HL-60 (cell line): Measurements from ENCODE around the gene SOCS6.

Source experiments
- DNase-seq, 2 experiments: peaks; one replicate each; pipeline ENCODE4 v3.0.0-alpha.2; 2010 to 2020; ENCODE audit warnings: low read depth in 1 of 2, low spot score in 1 of 2
- H3K27ac ChIP-seq: fragments of 250-450 bp; sonication (Bioruptor Pico); replicated peaks from 2 replicates; pipeline ENCODE4 v1.5.1; 2020; ENCODE audit warnings: mild to moderate bottlenecking, moderate library complexity
- H3K27me3 ChIP-seq: fragments of 250-450 bp; sonication (Bioruptor Pico); 2 replicates; pipeline ENCODE4 v1.5.1; 2021; ENCODE audit warnings: mild to moderate bottlenecking, moderate library complexity; ENCODE audit not compliant: insufficient read depth, poor library complexity, severe bottlenecking
- H3K4me3 ChIP-seq: replicated peaks from 2 replicates; pipeline ENCODE4 v1.5.1; 2011; ENCODE audit warnings: mild to moderate bottlenecking, control low read depth, low read length; ENCODE audit not compliant: insufficient read depth
- GABPA ChIP-seq: IDR thresholded peaks from 2 replicates; pipeline ENCODE4 v1.6.1; 2012; ENCODE audit warnings: low read depth
- POLR2AphosphoS5 ChIP-seq: IDR thresholded peaks from 2 replicates; pipeline ENCODE4 v1.6.1; 2012; ENCODE audit warnings: low read depth
- SPI1 ChIP-seq: IDR thresholded peaks from 2 replicates; pipeline ENCODE4 v1.6.1; 2012; ENCODE audit warnings: low read depth, mild to moderate bottlenecking, borderline replicate concordance
- TF ChIP-seq, protein P1 (sequence below): IDR thresholded peaks from 2 replicates; pipeline ENCODE4 v1.6.1; 2012; ENCODE audit warnings: low read depth; ENCODE audit not compliant: insufficient replicate concordance
- TF ChIP-seq, protein P2 (sequence below): IDR thresholded peaks from one replicate; pipeline ENCODE4 v1.5.1; 2011; ENCODE audit warnings: low read length, control low read depth, inconsistent platforms; ENCODE audit not compliant: insufficient read depth

Gene SOCS6

GRCh38 chr18:70326255-70326654 lies 37.4 kb downstream of the SOCS6 start:
- no peak for DNase-seq
- Histone ChIP-seq H3K27me3 (no peaks in the 10 kb centered on the region), H3K27ac (no peak overlapping the region), H3K4me3 (no peak overlapping the region)
- TF ChIP-seq, protein P1, sequence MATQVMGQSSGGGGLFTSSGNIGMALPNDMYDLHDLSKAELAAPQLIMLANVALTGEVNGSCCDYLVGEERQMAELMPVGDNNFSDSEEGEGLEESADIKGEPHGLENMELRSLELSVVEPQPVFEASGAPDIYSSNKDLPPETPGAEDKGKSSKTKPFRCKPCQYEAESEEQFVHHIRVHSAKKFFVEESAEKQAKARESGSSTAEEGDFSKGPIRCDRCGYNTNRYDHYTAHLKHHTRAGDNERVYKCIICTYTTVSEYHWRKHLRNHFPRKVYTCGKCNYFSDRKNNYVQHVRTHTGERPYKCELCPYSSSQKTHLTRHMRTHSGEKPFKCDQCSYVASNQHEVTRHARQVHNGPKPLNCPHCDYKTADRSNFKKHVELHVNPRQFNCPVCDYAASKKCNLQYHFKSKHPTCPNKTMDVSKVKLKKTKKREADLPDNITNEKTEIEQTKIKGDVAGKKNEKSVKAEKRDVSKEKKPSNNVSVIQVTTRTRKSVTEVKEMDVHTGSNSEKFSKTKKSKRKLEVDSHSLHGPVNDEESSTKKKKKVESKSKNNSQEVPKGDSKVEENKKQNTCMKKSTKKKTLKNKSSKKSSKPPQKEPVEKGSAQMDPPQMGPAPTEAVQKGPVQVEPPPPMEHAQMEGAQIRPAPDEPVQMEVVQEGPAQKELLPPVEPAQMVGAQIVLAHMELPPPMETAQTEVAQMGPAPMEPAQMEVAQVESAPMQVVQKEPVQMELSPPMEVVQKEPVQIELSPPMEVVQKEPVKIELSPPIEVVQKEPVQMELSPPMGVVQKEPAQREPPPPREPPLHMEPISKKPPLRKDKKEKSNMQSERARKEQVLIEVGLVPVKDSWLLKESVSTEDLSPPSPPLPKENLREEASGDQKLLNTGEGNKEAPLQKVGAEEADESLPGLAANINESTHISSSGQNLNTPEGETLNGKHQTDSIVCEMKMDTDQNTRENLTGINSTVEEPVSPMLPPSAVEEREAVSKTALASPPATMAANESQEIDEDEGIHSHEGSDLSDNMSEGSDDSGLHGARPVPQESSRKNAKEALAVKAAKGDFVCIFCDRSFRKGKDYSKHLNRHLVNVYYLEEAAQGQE: no peak
- TF ChIP-seq SPI1: peak; percentile 38; the same call in 1 of the 2 replicates

DNA sequence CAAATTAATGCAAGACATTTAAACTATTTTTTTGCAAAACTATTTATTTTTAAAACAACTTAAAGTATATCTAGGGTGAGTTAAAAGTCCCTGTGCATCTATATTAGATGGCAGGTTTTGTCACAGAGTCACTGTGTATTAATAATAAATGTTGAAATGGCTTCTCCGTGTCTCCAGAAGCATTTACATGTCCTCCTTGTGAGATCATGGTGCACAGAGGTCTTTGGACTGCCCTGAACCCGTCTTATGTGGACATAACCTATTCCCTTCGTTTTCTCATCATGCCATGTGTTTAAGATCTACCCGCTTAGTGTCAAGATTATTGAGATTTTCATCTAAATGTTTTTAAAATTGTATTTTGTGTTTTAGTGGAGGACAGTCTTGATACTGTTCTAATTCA lies 39.3 kb downstream of the SOCS6 start:
- no peak overlapping the region for H3K27ac ChIP-seq
- no peaks in the 10 kb centered on the region for H3K27me3 ChIP-seq
- no peak for DNase-seq
- H3K4me3 ChIP-seq: no peak overlapping the region
- TF ChIP-seq, protein P1: no peak
- TF ChIP-seq SPI1: no peak
- TF ChIP-seq GABPA: no peak
- TF ChIP-seq, protein P2, sequence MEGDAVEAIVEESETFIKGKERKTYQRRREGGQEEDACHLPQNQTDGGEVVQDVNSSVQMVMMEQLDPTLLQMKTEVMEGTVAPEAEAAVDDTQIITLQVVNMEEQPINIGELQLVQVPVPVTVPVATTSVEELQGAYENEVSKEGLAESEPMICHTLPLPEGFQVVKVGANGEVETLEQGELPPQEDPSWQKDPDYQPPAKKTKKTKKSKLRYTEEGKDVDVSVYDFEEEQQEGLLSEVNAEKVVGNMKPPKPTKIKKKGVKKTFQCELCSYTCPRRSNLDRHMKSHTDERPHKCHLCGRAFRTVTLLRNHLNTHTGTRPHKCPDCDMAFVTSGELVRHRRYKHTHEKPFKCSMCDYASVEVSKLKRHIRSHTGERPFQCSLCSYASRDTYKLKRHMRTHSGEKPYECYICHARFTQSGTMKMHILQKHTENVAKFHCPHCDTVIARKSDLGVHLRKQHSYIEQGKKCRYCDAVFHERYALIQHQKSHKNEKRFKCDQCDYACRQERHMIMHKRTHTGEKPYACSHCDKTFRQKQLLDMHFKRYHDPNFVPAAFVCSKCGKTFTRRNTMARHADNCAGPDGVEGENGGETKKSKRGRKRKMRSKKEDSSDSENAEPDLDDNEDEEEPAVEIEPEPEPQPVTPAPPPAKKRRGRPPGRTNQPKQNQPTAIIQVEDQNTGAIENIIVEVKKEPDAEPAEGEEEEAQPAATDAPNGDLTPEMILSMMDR: no peak
- TF ChIP-seq POLR2AphosphoS5: no peak

DNA sequence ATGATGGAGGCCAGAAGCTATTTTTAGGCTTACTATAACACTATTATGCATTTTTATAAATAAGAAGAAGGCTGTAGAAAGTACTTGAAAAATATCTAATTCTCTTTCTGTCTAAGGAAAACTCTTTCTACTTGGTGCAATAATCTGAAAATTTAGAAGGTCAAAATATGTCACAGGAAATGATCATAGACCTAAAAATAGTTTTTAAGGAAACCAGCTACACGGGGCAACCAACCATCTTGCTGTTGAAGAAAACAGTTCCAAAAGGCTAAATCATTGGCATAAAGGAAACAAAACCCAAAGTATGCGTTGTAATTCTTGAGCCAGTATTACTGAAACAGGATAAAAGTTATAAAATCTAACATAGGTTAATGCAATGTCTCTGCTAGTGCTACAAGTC lies 40.2 kb downstream of the SOCS6 start:
- DNase-seq: no peak
- TF ChIP-seq, protein P1: no peak
- TF ChIP-seq, protein P2: no peak
- TF ChIP-seq GABPA (no peak), POLR2AphosphoS5 (no peak), SPI1 (no peak)
- Histone ChIP-seq H3K27me3 (no peaks in the 10 kb centered on the region), H3K4me3 (no peak overlapping the region), H3K27ac (no peak overlapping the region)

DNA sequence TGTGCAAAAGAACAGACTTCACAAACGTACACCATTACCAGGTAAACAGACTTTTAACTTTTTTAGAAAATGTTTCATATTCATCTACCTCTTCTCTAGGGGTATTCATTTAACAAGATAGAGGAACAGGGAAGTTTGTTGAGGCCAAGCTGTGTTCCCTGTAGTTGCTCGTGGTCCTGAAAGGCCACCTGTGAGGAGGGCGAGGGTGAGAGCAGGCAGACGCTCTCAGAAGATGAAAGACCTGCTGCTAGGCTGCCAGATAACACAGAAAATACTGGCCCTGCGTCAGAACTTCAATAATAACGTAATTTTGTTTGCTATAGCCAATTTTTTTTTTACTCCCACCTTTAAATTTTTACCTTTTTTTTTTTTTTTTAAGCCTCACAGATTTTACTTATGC lies 42.0 kb downstream of the SOCS6 start:
- H3K27me3 ChIP-seq: no peaks in the 10 kb centered on the region
- H3K4me3 ChIP-seq: no peak overlapping the region
- no peak for DNase-seq
- TF ChIP-seq, protein P1: no peak
- no peak for TF ChIP-seq SPI1
- no peak for TF ChIP-seq POLR2AphosphoS5
- TF ChIP-seq GABPA: no peak
- TF ChIP-seq, protein P2: no peak
- H3K27ac ChIP-seq: no peak overlapping the region
